SU-DHL-6 (cell line): Measurements from ENCODE around the gene TNIK.

ENCODE experiments used
- EZH2phosphoT487 ChIP-seq: fragments of 200-600 bp; sonication (generic), shearing (Covaris generic); conservative IDR thresholded peaks from 2 replicates; pipeline ENCODE4 v1.6.1; 2018; ENCODE audit warnings: mild to moderate bottlenecking, antibody characterized with exemption, low read length, moderate library complexity, mixed read lengths
- TF ChIP-seq, protein P1 (sequence below): fragments of 200-600 bp; sonication (generic); IDR thresholded peaks from one replicate; pipeline ENCODE4 v1.5.1; 2017; ENCODE audit warnings: antibody characterized with exemption, mild to moderate bottlenecking, low read length, moderate library complexity; ENCODE audit not compliant: insufficient read depth, poor library complexity, severe bottlenecking

GRCh38 chr3:171436380-171436779 is 23.8 kb downstream of the TNIK start:
- TF ChIP-seq, protein P1, sequence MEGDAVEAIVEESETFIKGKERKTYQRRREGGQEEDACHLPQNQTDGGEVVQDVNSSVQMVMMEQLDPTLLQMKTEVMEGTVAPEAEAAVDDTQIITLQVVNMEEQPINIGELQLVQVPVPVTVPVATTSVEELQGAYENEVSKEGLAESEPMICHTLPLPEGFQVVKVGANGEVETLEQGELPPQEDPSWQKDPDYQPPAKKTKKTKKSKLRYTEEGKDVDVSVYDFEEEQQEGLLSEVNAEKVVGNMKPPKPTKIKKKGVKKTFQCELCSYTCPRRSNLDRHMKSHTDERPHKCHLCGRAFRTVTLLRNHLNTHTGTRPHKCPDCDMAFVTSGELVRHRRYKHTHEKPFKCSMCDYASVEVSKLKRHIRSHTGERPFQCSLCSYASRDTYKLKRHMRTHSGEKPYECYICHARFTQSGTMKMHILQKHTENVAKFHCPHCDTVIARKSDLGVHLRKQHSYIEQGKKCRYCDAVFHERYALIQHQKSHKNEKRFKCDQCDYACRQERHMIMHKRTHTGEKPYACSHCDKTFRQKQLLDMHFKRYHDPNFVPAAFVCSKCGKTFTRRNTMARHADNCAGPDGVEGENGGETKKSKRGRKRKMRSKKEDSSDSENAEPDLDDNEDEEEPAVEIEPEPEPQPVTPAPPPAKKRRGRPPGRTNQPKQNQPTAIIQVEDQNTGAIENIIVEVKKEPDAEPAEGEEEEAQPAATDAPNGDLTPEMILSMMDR: no peak
- TF ChIP-seq EZH2phosphoT487: no peak
